GM20000 (cell line): ENCODE data around the gene TGFBR3.

Source experiments
- DNase-seq: peaks from one replicate; pipeline ENCODE4 v3.0.0; 2012; ENCODE audit warnings: low spot score
- CTCF ChIP-seq: IDR thresholded peaks from 2 replicates; pipeline ENCODE4 v1.5.1; 2012; ENCODE audit warnings: mild to moderate bottlenecking, control low read depth; ENCODE audit errors: extremely low read depth, missing control alignments

TGFBR3 gene

GRCh38 chr1:91777196-91777595, 108.8 kb downstream of the TGFBR3 start:
- DNase-seq = no peak
- no peak for TF ChIP-seq CTCF

- no peak for TF ChIP-seq CTCF
- DNase-seq = no peak
Measured at GRCh38 chr1:91776068-91776794, 109.7 kb downstream of the TGFBR3 start.

- no peak for DNase-seq
- TF ChIP-seq CTCF = no peak
Measured at GRCh38 chr1:91775227-91775626, 110.7 kb downstream of the TGFBR3 start.

GRCh38 chr1:91774520-91775203, 111.3 kb downstream of the TGFBR3 start:
- no peak for TF ChIP-seq CTCF
- no peak for DNase-seq

- TF ChIP-seq CTCF = no peak
- no peak for DNase-seq
Measured at GRCh38 chr1:91771717-91772116, 114.2 kb downstream of the TGFBR3 start.

- no peak for DNase-seq
- no peak for TF ChIP-seq CTCF
Measured at GRCh38 chr1:91770667-91771268, 115.2 kb downstream of the TGFBR3 start.

- no peak for DNase-seq
Measured at GRCh38 chr1:91769742-91770141, 116.2 kb downstream of the TGFBR3 start.

More at GRCh38 chr1:91769742-91770141, 116.2 kb downstream of the TGFBR3 start:
- no peak for TF ChIP-seq CTCF
